GM12865 (cell line): Measurements from ENCODE around the gene IP6K1.
"Not testable (repeated sequence)": the region's sequence is repeated elsewhere in the genome, so short reads cannot be mapped to it uniquely, and the experiment has no call there.

ENCODE experiments used
- DNase-seq: peaks from one replicate; pipeline ENCODE4 v3.0.0; 2010; ENCODE audit warnings: low read depth
- H3K4me3 ChIP-seq: 2 replicates; pipeline ENCODE4 v1.5.1; 2011; ENCODE audit warnings: mild to moderate bottlenecking, low read depth, low read length, control low read depth
- TF ChIP-seq, protein P1 (sequence below): IDR thresholded peaks from 2 replicates; pipeline ENCODE4 v1.5.1; 2011; ENCODE audit warnings: low read length, control low read depth, low read depth, inconsistent platforms; ENCODE audit not compliant: insufficient read depth; ENCODE audit errors: missing control alignments

The IP6K1 gene

DNA sequence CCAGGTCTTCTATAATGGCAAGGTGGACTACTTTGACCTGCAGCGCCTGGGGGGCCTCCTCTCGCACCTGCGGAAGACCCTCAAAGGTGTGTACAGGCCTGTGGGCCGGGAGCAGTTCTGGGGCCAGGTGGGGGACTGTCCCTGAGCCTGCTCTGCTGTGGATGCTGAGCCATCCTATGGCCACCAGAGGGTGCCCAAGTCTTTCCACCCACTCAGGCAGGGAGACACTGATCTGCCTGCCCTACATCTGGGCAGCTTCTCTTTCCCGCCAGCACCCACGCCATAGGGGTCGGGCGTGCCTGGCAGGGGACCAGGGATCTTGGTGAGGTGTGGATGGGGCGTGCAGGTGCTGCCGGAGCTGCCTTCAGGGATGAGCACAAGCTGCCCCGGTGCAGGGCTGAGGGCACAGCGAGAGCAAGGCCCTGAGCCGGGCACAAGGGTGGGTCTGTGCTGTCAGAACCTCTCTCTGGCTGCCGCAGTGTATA, 82.9 kb downstream of the IP6K1 start:
- peak; percentile 74 for DNase-seq
- TF ChIP-seq, protein P1, sequence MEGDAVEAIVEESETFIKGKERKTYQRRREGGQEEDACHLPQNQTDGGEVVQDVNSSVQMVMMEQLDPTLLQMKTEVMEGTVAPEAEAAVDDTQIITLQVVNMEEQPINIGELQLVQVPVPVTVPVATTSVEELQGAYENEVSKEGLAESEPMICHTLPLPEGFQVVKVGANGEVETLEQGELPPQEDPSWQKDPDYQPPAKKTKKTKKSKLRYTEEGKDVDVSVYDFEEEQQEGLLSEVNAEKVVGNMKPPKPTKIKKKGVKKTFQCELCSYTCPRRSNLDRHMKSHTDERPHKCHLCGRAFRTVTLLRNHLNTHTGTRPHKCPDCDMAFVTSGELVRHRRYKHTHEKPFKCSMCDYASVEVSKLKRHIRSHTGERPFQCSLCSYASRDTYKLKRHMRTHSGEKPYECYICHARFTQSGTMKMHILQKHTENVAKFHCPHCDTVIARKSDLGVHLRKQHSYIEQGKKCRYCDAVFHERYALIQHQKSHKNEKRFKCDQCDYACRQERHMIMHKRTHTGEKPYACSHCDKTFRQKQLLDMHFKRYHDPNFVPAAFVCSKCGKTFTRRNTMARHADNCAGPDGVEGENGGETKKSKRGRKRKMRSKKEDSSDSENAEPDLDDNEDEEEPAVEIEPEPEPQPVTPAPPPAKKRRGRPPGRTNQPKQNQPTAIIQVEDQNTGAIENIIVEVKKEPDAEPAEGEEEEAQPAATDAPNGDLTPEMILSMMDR = peak; percentile 87
- H3K4me3 ChIP-seq = no peak overlapping the region

DNA sequence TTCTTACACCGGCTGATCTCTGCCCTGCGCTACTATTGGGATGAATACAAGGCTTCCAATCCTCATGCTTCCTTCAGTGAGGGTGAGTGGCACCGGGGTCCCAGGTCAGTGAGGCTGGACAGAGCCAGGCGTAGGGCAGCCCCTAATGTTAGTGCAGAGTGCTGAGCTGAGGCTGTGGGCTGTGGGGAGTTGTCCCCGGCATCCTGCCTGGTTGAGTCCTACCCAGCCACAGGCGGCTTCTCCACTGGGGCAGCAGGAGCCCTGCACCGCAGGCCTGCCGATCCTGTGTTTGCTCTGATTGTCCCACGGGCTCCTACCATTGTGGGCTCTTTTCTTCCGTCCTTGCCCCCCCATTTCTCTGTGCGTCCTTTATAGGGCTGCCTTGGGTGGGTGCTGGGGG, 83.7 kb downstream of the IP6K1 start:
- DNase-seq = no peak
- TF ChIP-seq, protein P1 = no peak
- H3K4me3 ChIP-seq = no peak overlapping the region

DNA sequence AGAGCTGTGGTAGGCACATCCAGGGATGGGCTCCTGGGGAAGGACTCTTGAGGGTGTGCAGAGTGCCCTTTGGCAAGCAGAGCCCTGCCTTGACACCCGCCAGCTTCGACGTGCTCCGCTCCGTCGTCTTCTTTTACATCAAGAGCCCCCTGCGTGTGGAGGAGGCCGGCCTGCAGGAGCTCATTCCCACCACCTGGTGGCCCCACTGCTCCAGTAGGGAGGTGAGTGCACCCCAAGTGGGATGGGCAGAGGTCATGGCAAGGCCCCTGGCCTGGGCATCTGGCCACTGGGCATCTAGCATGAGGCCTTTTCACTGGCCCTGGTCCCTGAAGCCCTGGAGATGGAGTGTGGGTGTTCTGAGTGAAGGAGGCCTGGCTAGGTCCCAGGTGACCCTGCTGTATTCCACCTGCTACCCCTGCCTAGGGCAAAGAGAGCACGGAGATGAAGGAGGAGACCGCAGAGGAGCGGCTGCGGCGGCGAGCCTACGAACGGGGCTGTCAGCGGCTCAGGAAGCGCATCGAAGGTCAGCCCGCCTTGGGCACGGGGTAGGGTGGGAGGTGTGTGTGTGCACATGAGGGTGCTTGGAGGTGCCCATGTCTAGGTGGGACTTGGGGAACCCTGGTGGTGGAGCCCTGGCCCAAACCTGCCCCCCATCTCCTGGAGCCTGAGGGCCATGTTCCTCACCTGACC, 84.8 kb downstream of the IP6K1 start:
- TF ChIP-seq, protein P1 = peak; percentile 31
- no peak for DNase-seq
- no peak overlapping the region for H3K4me3 ChIP-seq

DNA sequence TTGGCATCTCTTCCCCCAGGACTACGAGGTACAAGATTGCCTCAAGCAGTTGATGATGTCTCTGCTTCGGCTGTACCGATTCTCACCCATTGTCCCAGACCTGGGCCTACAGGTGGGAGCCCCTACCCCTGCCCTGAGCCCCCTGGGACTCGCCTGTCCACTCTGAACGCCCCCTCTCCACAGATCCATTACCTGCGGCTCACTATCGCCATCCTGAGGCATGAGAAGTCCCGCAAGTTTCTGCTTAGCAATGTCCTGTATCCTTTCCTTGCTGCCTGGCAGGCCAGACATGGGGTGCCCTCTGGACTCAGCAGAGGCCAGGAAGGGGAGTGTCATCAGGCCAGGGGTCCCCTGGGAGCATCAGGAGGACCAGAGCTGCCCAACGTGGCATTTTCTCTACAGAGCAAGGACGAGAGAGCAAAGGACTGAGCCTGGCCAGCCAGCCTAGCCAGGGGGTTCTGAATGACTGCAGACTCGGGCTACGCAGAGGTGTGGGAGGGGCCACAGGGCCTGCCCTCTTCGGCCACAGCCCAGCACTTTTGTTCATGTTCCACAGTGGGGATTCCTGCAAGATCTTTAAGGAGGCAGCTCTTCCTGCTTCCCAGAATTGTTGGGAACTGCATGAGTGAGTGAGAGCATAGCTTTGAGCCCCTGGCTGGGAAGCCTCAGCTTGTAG, 85.8 kb downstream of the IP6K1 start:
- DNase-seq = no peak
- TF ChIP-seq, protein P1 = no peak
- H3K4me3 ChIP-seq = no peak overlapping the region

DNA sequence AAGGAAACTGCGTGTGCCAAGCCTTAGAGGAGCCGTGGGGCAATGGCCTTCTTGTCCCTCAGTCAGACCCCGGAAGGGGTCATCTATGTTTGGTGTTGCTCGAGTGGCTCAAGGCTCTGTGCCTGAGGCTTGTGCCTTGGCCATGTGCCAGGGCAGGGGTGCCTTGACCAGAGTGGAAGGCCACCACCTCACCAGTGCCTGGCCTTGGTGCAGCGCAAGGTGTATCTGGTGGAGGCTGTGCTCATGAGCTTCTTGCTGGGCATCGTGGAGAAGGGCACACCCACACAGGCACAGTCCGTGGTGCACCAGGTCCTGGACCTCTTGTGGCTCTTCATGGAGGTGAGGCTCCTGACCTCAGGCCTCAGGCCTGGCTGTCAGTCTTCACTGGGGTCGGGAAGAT, 86.3 kb downstream of the IP6K1 start:
- no peak overlapping the region for H3K4me3 ChIP-seq
- no peak for DNase-seq
- TF ChIP-seq, protein P1 = no peak

DNA sequence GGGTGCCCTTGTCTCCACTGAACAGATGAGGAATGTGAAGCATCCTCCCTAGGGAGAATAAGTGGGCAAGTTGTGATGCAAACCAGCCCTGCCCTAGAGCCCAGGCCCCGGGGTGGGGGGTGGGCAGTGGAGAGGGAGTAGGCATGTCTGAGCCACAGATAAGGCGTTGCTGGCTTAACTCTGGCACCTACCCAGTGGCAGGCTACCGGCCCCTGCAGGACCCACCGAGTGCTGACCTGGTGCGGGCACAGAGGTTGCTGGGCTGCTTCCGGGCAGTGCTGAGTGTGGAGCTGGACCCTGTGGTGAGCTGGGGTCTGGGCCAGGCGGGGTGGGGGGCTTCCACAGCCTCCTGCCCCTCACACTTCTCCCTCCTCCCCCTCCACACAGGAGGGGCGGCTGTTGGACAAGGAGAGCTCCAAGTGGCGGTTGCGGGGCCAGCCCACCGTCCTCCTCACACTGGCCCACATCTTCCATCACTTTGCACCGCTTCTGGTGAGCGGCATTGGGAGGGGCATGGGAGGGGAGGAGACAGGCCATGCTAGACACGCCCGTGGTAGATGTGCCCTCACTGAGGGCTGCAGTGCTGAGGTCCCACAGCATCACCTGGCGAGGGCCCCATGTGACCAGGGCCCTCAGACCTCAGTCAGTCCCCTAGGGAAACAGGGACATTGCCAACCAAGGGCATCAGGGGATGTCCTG, 86.9 kb downstream of the IP6K1 start:
- TF ChIP-seq, protein P1 = no peak
- H3K4me3 ChIP-seq = no peak overlapping the region

DNA sequence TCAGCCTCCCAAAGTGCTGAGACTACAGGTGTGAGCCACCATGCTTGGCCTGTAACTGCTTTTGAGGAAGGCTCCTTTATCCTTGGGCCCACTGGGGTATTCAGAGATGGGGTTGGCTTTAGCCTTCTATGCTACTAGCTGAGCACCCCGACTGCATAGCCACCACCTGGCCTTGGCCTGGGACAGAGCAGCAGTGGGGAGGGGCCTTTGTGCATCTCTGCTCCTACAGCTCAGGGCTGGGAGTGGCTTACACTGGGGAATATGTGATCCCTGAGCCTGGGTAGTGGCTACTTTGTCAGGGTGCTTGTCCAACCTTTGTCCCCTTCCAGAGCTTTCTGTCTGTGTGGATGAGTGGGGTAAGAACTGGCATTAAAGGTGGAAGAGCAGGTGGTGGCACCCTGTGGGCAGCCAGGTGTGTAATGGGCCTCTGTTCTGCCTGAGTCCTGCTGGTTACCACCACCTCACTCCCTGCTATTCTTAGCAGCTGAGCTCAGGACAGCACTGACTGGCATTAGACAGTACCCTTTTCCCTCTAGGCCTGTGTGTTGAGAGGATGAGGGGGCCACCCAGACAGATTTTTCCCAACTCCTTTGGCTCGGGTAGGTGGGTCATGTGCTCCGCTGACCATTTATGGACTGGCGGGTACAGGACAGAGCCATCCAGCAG, 90.9 kb downstream of the IP6K1 start:
- not testable (repeated sequence) for H3K4me3 ChIP-seq, DNase-seq

More for the DNA sequence above, 86.9 kb downstream of the IP6K1 start:
- DNase-seq = no peak

DNA sequence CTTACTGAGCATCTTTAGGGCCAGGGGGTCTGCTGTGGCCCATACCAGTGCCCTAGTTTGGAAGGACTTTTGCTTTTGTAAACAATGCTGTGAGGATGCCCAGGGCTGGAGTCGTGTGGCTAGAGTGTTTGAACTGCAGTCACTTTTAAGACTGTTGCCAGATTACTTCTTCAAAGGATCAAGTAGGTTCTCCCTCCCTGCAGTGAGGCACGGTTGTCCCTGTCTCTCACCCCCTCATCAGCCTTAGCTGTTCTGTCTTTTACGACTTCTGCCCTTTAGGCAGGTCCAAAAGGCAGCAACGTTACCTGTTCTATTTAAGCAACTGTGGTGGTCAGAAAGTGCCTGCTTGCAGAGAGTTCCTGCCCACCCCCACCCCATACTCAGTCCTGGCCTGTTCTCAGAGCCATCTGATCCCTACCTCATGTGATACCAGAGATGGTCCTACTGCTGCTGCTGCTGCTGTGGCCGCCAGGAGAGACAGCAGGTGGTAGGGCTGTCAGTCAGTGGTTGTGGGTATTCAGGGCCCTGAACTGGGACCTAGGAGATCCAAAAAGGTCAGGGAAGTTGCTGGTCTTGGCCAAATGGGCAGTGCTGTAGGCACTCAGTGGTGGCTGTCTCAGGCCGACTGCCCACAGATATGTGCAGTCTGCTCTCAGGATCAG, 91.8 kb downstream of the IP6K1 start:
- not testable (repeated sequence) for DNase-seq, H3K4me3 ChIP-seq

DNA sequence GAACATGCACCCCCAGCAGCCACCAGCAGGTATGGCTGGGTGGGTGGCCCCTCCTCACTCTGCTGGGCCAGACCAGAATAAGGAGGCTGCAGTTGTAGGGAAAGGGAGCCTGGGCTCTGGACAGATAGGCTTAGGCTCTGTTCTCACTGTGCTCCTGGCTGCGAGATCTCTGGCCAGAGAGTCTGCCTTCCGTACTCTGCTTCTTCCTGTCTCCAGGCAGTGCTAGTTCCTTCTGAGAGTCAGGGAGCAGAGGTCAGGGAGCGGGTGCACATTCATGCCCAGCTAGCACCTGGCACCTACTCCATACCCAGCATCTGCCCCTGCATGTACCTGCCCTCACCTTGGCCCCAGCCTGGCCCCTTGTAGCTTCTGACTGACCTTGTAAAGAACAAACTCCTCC, 94.9 kb downstream of the IP6K1 start:
- H3K4me3 ChIP-seq, DNase-seq: not testable (repeated sequence)

DNA sequence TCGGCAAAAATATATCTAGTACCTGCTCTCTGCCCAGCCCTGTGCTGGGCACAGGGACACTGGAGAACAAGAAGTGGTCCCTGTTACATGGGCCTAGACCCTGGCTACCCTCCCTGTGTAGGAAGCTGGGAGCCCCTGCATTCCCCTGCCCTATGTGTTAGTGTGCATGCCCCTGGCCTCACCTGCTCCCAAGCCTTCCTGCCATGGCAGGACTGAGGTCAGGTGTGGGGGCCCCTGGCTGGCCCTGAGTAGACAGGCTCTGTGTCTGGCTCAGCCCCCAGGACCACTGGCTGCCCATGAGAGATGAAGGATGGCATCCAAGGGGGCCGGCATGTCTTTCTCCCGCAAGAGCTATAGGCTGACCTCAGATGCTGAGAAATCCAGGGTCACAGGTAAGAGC, 95.5 kb downstream of the IP6K1 start:
- H3K4me3 ChIP-seq, DNase-seq: not testable (repeated sequence)
